ENCODE results near the gene SRL. TPM values are rescaled to one million over a fixed set of nuclear protein-coding genes. Genes with fewer than 3 reads are reported as not detected.

SRL gene
- total RNA-seq, 1 experiment from 2014 or later: 0.11 TPM

DNA sequence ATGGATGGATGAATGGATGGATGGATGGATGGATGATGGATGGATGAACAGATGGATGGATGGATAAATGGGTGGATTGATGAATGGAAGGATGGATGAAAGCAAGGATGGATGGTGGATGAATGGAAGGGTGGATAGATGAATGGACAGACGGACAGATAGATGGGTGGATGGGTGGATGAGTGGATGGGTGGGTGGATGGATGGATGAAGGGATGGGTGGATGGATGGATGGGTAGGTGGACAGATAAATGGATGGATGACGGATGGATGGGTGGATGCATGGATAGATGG lies 14.9 kb downstream of the SRL start:
- Mint-ChIP-seq H3K27me3 (ENCODE audit: low read depth) (no peaks in the 10 kb centered on the region), H3K27ac (no peak overlapping the region), H3K9me3 (no peaks in the 10 kb centered on the region; the same call in 1 of the 2 replicates), H3K36me3 (no peaks in the 10 kb centered on the region), H3K4me1 (no peaks in the 10 kb centered on the region), H3K4me3 (no peak overlapping the region)
- CTCF ChIA-PET: no interaction called here
- TF ChIP-seq ZNF232 (CRISPR knock-in tag; IDR thresholded peaks at IDR 0.05) (no peak), CREM (CRISPR knock-in tag; IDR thresholded peaks at IDR 0.05) (no peak), TEAD4 (CRISPR knock-in tag; IDR thresholded peaks at IDR 0.05) (no peak), ZMAT4 (CRISPR knock-in tag; IDR thresholded peaks at IDR 0.05) (no peak), MYBL2 (CRISPR knock-in tag; IDR thresholded peaks at IDR 0.05) (no peak), CDX4 (CRISPR knock-in tag; IDR thresholded peaks at IDR 0.05; ENCODE audit: borderline replicate concordance) (no peak), ZNF263 (CRISPR knock-in tag; IDR thresholded peaks at IDR 0.05; ENCODE audit: low read depth) (no peak), TCF7 (CRISPR knock-in tag; IDR thresholded peaks at IDR 0.05; ENCODE audit: low read depth) (no peak), IRF2 (CRISPR knock-in tag; IDR thresholded peaks at IDR 0.05; ENCODE audit: borderline replicate concordance, low read depth) (no peak), NR2C2 (CRISPR knock-in tag; IDR thresholded peaks at IDR 0.05) (no peak), ATF1 (CRISPR knock-in tag; IDR thresholded peaks at IDR 0.05) (no peak), ATF6 (CRISPR knock-in tag; IDR thresholded peaks at IDR 0.05) (no peak)
- TF ChIP-seq, protein P1, sequence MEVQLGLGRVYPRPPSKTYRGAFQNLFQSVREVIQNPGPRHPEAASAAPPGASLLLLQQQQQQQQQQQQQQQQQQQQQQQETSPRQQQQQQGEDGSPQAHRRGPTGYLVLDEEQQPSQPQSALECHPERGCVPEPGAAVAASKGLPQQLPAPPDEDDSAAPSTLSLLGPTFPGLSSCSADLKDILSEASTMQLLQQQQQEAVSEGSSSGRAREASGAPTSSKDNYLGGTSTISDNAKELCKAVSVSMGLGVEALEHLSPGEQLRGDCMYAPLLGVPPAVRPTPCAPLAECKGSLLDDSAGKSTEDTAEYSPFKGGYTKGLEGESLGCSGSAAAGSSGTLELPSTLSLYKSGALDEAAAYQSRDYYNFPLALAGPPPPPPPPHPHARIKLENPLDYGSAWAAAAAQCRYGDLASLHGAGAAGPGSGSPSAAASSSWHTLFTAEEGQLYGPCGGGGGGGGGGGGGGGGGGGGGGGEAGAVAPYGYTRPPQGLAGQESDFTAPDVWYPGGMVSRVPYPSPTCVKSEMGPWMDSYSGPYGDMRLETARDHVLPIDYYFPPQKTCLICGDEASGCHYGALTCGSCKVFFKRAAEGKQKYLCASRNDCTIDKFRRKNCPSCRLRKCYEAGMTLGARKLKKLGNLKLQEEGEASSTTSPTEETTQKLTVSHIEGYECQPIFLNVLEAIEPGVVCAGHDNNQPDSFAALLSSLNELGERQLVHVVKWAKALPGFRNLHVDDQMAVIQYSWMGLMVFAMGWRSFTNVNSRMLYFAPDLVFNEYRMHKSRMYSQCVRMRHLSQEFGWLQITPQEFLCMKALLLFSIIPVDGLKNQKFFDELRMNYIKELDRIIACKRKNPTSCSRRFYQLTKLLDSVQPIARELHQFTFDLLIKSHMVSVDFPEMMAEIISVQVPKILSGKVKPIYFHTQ (CRISPR knock-in tag; IDR thresholded peaks at IDR 0.05): no peak
- TF ChIP-seq, protein P2, sequence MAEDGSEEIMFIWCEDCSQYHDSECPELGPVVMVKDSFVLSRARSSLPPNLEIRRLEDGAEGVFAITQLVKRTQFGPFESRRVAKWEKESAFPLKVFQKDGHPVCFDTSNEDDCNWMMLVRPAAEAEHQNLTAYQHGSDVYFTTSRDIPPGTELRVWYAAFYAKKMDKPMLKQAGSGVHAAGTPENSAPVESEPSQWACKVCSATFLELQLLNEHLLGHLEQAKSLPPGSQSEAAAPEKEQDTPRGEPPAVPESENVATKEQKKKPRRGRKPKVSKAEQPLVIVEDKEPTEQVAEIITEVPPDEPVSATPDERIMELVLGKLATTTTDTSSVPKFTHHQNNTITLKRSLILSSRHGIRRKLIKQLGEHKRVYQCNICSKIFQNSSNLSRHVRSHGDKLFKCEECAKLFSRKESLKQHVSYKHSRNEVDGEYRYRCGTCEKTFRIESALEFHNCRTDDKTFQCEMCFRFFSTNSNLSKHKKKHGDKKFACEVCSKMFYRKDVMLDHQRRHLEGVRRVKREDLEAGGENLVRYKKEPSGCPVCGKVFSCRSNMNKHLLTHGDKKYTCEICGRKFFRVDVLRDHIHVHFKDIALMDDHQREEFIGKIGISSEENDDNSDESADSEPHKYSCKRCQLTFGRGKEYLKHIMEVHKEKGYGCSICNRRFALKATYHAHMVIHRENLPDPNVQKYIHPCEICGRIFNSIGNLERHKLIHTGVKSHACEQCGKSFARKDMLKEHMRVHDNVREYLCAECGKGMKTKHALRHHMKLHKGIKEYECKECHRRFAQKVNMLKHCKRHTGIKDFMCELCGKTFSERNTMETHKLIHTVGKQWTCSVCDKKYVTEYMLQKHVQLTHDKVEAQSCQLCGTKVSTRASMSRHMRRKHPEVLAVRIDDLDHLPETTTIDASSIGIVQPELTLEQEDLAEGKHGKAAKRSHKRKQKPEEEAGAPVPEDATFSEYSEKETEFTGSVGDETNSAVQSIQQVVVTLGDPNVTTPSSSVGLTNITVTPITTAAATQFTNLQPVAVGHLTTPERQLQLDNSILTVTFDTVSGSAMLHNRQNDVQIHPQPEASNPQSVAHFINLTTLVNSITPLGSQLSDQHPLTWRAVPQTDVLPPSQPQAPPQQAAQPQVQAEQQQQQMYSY (CRISPR knock-in tag; IDR thresholded peaks at IDR 0.05): no peak
- TF ChIP-seq, protein P3, sequence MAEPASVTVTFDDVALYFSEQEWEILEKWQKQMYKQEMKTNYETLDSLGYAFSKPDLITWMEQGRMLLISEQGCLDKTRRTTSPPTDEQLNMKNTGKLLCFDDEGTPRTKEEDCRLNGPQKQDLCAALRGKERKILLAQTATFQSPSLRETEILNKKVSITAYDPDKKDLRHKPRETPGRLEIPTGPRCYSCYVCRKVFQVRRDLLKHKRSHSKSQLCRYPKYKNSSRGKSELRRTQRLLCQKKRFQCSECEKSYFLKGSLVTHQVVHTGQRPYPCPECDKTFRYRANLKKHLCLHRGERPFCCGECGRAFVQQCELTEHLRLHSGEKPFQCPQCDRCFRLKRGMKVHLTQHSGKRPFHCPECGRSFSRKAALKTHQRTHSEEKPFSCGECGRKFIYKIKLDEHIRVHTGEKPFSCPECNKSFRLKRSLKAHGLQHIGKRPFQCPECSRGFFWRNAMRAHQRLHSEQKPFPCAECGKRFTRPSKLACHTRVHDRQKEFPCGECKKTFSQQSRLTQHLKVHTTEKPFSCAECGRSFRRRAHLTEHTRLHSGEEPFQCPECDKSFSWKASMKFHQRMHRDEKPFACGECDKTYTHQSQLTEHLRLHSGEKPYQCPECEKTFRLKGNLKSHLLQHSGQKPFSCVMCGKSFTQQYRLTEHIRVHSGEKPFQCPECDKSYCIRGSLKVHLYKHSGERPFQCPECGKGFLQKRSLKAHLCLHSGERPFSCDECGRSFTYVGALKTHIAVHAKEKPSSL (CRISPR knock-in tag; conservative IDR thresholded peaks at IDR 0.05): no peak
- POLR2A ChIA-PET: no interaction called here
- DNase-seq (ENCODE audit: low spot score): no peak
- ATAC-seq: no peak
